ENCODE measurements around the gene CISH. TPM values are rescaled to one million over a fixed set of nuclear protein-coding genes. Genes with fewer than 3 reads are reported as not detected.

CISH gene
- total RNA-seq, 1 experiment from 2014 or later, result 0.26 TPM

DNA sequence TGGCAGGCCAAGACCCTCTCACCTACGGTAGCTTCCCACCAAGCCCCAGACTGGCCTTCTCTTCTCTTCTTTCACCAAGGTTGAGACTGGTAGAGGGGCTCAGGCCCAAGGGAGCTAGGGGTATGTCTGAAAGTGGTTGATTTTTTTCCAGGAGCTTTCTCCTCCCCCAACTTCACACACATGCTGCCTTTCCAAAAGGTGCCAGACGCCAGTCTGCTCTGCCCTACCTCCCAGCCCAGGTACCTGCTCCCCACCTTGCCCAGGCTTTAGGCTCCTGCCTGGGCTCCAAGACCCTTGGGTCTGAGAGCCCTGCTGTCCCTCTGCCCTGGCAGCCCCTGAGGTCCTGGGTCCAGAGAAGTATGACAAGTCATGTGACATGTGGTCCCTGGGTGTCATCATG, 33.8 kb upstream of the CISH start:
- no peaks in the 10 kb centered on the region for H3K9me3 Mint-ChIP-seq (ENCODE audit: unreplicated experiment)
- no peak for DNase-seq (ENCODE audit: unreplicated experiment)
- peaks cover 32% of the 10 kb centered on the region for H3K36me3 Mint-ChIP-seq (ENCODE audit: insufficient read depth, unreplicated experiment)
- TF ChIP-seq, protein P1, sequence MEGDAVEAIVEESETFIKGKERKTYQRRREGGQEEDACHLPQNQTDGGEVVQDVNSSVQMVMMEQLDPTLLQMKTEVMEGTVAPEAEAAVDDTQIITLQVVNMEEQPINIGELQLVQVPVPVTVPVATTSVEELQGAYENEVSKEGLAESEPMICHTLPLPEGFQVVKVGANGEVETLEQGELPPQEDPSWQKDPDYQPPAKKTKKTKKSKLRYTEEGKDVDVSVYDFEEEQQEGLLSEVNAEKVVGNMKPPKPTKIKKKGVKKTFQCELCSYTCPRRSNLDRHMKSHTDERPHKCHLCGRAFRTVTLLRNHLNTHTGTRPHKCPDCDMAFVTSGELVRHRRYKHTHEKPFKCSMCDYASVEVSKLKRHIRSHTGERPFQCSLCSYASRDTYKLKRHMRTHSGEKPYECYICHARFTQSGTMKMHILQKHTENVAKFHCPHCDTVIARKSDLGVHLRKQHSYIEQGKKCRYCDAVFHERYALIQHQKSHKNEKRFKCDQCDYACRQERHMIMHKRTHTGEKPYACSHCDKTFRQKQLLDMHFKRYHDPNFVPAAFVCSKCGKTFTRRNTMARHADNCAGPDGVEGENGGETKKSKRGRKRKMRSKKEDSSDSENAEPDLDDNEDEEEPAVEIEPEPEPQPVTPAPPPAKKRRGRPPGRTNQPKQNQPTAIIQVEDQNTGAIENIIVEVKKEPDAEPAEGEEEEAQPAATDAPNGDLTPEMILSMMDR (IDR thresholded peaks at IDR 0.05; ENCODE audit: unreplicated experiment), result no peak
- POLR2A ChIA-PET, result interaction anchor here (1.3 kb wide), 1 partner anchor 9 kb away, joined by 3 read pairs; no protein-coding TSS in a partner anchor
- H3K27me3 Mint-ChIP-seq (ENCODE audit: insufficient read depth, unreplicated experiment), result no peaks in the 10 kb centered on the region
- H3K27ac Mint-ChIP-seq (ENCODE audit: low read depth, unreplicated experiment), result no peak overlapping the region
- no peaks in the 10 kb centered on the region for H3K4me1 Mint-ChIP-seq (ENCODE audit: insufficient read depth, unreplicated experiment)
- intact Hi-C loops (cut with micrococcal nuclease), result no loop called here
- H3K4me3 Mint-ChIP-seq (ENCODE audit: unreplicated experiment), result no peak overlapping the region
- CTCF ChIA-PET, result no interaction called here
- BruUV-seq (replicated peaks), result no TSS peak

DNA sequence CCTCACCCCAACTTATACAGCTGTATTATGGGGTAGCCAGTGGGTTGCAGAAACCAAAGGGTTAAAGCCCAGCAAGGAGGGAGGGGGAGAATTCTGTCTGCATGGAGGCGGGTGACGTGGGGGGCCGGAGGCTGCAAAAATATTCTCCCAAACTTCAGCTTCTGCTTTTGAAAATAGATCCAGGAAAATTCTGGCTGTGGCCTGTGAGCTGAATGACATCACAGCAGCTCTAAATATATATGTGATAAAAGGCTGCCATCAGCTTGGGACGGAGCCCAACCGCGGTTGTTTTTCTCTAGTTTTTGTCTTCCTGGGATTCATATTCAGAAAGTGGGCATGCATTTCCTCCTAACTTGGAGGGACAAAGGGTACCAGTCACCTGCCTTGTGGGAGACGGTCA, 33.0 kb upstream of the CISH start:
- Mint-ChIP-seq H3K4me3 (ENCODE audit: unreplicated experiment) (no peak overlapping the region), H3K4me1 (ENCODE audit: insufficient read depth, unreplicated experiment) (no peaks in the 10 kb centered on the region), H3K9me3 (ENCODE audit: unreplicated experiment) (no peaks in the 10 kb centered on the region), H3K27ac (ENCODE audit: low read depth, unreplicated experiment) (no peak overlapping the region), H3K36me3 (ENCODE audit: insufficient read depth, unreplicated experiment) (peaks cover 32% of the 10 kb centered on the region), H3K27me3 (ENCODE audit: insufficient read depth, unreplicated experiment) (no peaks in the 10 kb centered on the region)
- TF ChIP-seq, protein P1 (IDR thresholded peaks at IDR 0.05; ENCODE audit: unreplicated experiment), result no peak
- ChIA-PET CTCF (interaction anchor here (1.0 kb wide), 1 partner anchor 29 kb away, joined by 3 read pairs; no protein-coding TSS in a partner anchor), POLR2A (interaction anchor here (1.3 kb wide), 1 partner anchor 10 kb away, joined by 3 read pairs; no protein-coding TSS in a partner anchor)
- no TSS peak for BruUV-seq (replicated peaks)
- intact Hi-C loops (cut with micrococcal nuclease), result no loop called here
- DNase-seq (ENCODE audit: unreplicated experiment), result no peak

DNA sequence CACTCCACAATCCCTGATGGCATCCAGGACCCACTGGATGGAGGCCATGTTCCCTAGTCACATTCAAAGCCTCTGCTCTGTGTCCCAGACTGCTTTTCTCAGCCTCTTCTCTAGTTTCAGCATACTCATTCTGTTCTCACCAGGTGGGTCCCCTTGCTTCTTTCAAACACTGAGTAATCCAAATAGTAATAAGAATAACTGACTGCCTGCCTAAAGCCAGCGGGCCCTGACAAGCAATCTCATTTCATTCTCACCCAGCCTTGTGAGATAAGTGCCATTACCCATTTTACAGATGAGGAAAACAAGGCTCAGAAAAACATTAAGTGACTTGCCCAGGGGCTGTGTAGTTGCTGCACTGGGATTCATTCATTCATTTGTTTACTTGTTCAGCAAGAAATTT, 30.8 kb upstream of the CISH start:
- POLR2A ChIA-PET, result no interaction called here
- CTCF ChIA-PET, result interaction anchor here (0.6 kb wide), 1 partner anchor 745 kb away, joined by 4 read pairs; no protein-coding TSS in a partner anchor
- Mint-ChIP-seq H3K4me1 (ENCODE audit: insufficient read depth, unreplicated experiment) (peaks cover 14% of the 10 kb centered on the region), H3K9me3 (ENCODE audit: unreplicated experiment) (no peaks in the 10 kb centered on the region), H3K27ac (ENCODE audit: low read depth, unreplicated experiment) (no peak overlapping the region), H3K27me3 (ENCODE audit: insufficient read depth, unreplicated experiment) (no peaks in the 10 kb centered on the region), H3K36me3 (ENCODE audit: insufficient read depth, unreplicated experiment) (peaks cover 25% of the 10 kb centered on the region), H3K4me3 (ENCODE audit: unreplicated experiment) (no peak overlapping the region)
- TF ChIP-seq, protein P1 (IDR thresholded peaks at IDR 0.05; ENCODE audit: unreplicated experiment), result no peak
- no peak for DNase-seq (ENCODE audit: unreplicated experiment)
- intact Hi-C loops (cut with micrococcal nuclease), result no loop called here
- BruUV-seq (replicated peaks), result no TSS peak

DNA sequence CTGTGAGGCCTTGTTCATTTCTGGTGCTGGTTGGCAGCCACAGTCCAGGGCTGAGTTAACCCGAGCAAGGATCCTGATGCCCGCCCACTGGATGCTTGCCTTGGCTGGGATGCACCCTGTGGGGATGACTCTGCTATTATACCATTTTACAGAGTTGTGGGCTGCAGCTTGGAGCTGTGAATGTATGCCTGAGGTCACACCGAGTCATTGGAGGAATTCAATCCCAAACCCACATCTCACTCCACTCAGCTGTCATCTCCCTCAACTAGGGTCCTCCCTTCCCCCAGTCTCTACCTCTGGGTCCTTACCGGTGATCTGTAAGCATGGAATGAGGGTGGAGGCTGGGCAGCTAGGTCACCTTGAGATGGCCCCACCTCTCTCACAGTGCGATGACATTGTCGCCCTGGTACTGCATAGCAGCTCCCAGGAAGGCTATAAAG, 27.5 kb upstream of the CISH start:
- DNase-seq (ENCODE audit: unreplicated experiment), result no peak
- Mint-ChIP-seq H3K4me3 (ENCODE audit: unreplicated experiment) (no peak overlapping the region), H3K27ac (ENCODE audit: low read depth, unreplicated experiment) (no peak overlapping the region), H3K27me3 (ENCODE audit: insufficient read depth, unreplicated experiment) (no peaks in the 10 kb centered on the region), H3K36me3 (ENCODE audit: insufficient read depth, unreplicated experiment) (peaks cover 16% of the 10 kb centered on the region), H3K4me1 (ENCODE audit: insufficient read depth, unreplicated experiment) (peaks cover 21% of the 10 kb centered on the region), H3K9me3 (ENCODE audit: unreplicated experiment) (no peaks in the 10 kb centered on the region)
- TF ChIP-seq, protein P1 (IDR thresholded peaks at IDR 0.05; ENCODE audit: unreplicated experiment), result no peak
- POLR2A ChIA-PET, result no interaction called here
- BruUV-seq (replicated peaks), result no TSS peak
- intact Hi-C loops (cut with micrococcal nuclease), result no loop called here
- CTCF ChIA-PET, result interaction anchor here (1.5 kb wide), 1 partner anchor 14 kb away, joined by 5 read pairs; no protein-coding TSS in a partner anchor
